ENCODE results near the gene FASLG. TPM values are rescaled to one million over a fixed set of nuclear protein-coding genes. Genes with fewer than 3 reads are reported as not detected.

The FASLG gene
- total RNA-seq, 4 donors from 2014 or later: 0.68 to 2.2 TPM; not detected in 2

DNA sequence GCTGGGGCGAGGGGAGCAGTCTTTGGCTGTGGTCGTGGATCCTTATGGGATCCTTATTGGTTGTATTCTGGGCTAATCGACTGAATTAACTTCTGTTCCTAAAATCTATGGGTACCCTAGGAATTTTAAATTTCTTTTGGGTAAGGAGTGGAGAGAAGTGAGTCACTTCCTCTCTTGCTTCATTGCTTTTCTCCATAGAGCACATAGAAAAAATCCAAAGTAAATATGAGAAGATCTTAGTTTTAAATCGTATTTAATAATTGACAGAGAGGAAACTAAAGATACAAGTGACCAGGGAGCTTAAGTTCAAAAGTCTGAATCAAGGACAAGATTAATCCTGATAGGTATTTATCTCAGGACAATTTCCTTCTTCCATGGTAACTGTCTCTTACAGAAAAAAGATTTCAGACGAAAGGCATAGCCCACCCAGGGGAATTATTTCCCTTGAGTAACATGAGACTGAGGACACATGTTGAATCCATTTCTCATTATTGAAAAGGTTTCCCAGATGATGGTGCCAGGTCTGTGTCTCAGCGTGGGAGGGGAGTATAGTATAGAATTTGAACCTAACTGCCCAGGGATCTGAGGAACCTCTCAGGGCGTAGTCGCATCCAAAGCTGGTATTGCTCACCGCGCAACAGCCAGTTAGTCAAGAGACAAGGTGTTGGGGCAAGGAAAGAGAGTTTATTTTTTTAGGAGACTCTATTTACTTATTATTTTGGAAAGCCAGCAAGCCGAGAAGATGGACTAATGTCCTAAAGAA lies 28.7 kb upstream of the FASLG start:
- in situ Hi-C loops (cut with MboI; ENCODE audit: low pct_ligation_motif_present in 1 of 4, low pct_unique_long_range_greater_than_20kb in 1 of 4, low sequenced_read_pairs in 3 of 4) (no loop called here), intact Hi-C loops (cut with DNase I; ENCODE audit: low total_unique reads) (no loop called here)
- DNase-seq: no peak
- Histone ChIP-seq H3K36me3 (no peaks in the 10 kb centered on the region), H3K27me3 (no peaks in the 10 kb centered on the region), H3K27ac (no peak overlapping the region), H3K4me1 (no peaks in the 10 kb centered on the region), H3K9me3 (no peaks in the 10 kb centered on the region), H3K4me3 (no peak overlapping the region)
- TF ChIP-seq EP300 (IDR thresholded peaks at IDR 0.05; ENCODE audit: low read depth) (no peak), CTCF (IDR thresholded peaks at IDR 0.05) (no peak), POLR2A (IDR thresholded peaks at IDR 0.05) (no peak), POLR2AphosphoS5 (IDR thresholded peaks at IDR 0.05) (no peak)
- 85 to 93% methylated on average over 9 to 11 of the region's 11 CpGs for WGBS, 2 donors (ENCODE audit: low coverage in 1 of 2)

- no peaks in the 10 kb centered on the region for H3K36me3 ChIP-seq
- no peaks in the 10 kb centered on the region for H3K4me1 ChIP-seq
- H3K27ac ChIP-seq: no peak overlapping the region
- H3K27me3 ChIP-seq: no peaks in the 10 kb centered on the region
- TF ChIP-seq EP300 (IDR thresholded peaks at IDR 0.05; ENCODE audit: low read depth) (no peak), POLR2AphosphoS5 (IDR thresholded peaks at IDR 0.05) (no peak), POLR2A (IDR thresholded peaks at IDR 0.05) (no peak), CTCF (IDR thresholded peaks at IDR 0.05) (no peak)
- H3K4me3 ChIP-seq: no peak overlapping the region
- H3K9me3 ChIP-seq: no peaks in the 10 kb centered on the region
- DNase-seq: no peak
- intact Hi-C loops (cut with DNase I; ENCODE audit: low total_unique reads): no loop called here
- WGBS, 2 donors (ENCODE audit: low coverage in 1 of 2): 54 to 75% methylated on average over 2 to 3 of the region's 3 CpGs
- in situ Hi-C loops (cut with MboI; ENCODE audit: low pct_ligation_motif_present in 1 of 4, low pct_unique_long_range_greater_than_20kb in 1 of 4, low sequenced_read_pairs in 3 of 4): no loop called here
These were observed 28.0 kb upstream of the FASLG start for GRCh38 chr1:172630868-172631267.

DNA sequence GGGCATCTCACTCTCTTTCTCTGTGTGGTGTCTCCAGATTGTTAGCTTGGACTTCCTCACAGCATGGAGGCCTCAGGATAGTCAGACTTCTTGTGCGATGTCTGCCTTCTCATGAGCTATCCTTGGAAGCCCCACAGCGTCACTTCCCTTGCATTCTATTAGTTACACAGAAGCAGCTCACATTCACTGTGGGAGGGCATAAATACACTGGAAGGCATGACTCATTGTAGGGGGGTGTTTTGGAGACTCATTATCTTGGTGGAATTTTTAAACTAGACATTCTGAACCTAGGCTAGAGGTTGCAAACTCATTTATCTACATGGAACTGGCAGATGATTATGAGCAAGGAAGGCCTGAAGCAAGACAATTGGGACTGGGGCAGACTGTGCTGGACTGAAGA lies 21.4 kb upstream of the FASLG start:
- 90% methylated on average over 2 of the region's 2 CpGs; no CpG with 5 or more reads in 1 of the 2 donors for WGBS, 2 donors (ENCODE audit: low coverage in 1 of 2)
- Histone ChIP-seq H3K27ac (no peak overlapping the region), H3K36me3 (no peaks in the 10 kb centered on the region), H3K27me3 (no peaks in the 10 kb centered on the region), H3K9me3 (no peaks in the 10 kb centered on the region), H3K4me1 (no peaks in the 10 kb centered on the region), H3K4me3 (no peak overlapping the region)
- in situ Hi-C loops (cut with MboI; ENCODE audit: low pct_ligation_motif_present in 1 of 4, low pct_unique_long_range_greater_than_20kb in 1 of 4, low sequenced_read_pairs in 3 of 4) (no loop called here), intact Hi-C loops (cut with DNase I; ENCODE audit: low total_unique reads) (no loop called here)
- DNase-seq: no peak
- TF ChIP-seq POLR2AphosphoS5 (IDR thresholded peaks at IDR 0.05) (no peak), CTCF (IDR thresholded peaks at IDR 0.05) (no peak), EP300 (IDR thresholded peaks at IDR 0.05; ENCODE audit: low read depth) (no peak), POLR2A (IDR thresholded peaks at IDR 0.05) (no peak)

DNA sequence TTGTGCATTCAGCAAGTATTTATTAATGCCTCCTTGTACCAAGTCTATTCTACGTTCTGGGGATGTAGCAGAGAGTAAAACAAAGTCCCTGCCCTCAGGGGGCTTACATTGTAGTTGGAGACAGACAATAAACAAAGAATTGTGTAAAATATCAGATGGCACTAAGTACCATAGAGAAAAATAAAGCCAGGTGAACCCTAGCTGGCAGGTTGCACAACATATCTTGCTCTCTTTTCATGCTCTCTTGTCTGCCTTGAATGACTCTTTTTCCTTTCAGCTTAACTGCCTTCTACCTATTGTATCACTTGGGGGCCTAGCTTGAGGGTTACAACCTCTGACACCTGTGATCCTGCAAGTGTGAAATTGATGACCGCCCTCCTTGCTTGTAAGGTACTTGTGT lies 20.7 kb upstream of the FASLG start:
- in situ Hi-C loops (cut with MboI; ENCODE audit: low pct_ligation_motif_present in 1 of 4, low pct_unique_long_range_greater_than_20kb in 1 of 4, low sequenced_read_pairs in 3 of 4) (no loop called here), intact Hi-C loops (cut with DNase I; ENCODE audit: low total_unique reads) (no loop called here)
- no peak for DNase-seq
- H3K27ac ChIP-seq: no peak overlapping the region
- WGBS, 2 donors (ENCODE audit: low coverage in 1 of 2): 76 to 80% methylated on average over 2 of the region's 2 CpGs
- H3K27me3 ChIP-seq: no peaks in the 10 kb centered on the region
- no peaks in the 10 kb centered on the region for H3K36me3 ChIP-seq
- H3K9me3 ChIP-seq: no peaks in the 10 kb centered on the region
- H3K4me1 ChIP-seq: no peaks in the 10 kb centered on the region
- TF ChIP-seq EP300 (IDR thresholded peaks at IDR 0.05; ENCODE audit: low read depth) (no peak), POLR2A (IDR thresholded peaks at IDR 0.05) (no peak), POLR2AphosphoS5 (IDR thresholded peaks at IDR 0.05) (no peak), CTCF (IDR thresholded peaks at IDR 0.05) (no peak)
- no peak overlapping the region for H3K4me3 ChIP-seq
